Panc1 (cell line): ENCODE measurements around the gene FGF5. TPM values are rescaled to one million over a fixed set of nuclear protein-coding genes. Genes with fewer than 3 reads are reported as not detected.
A peak's percentile ranks its signal among the peaks of the same experiment; 100 is the strongest.

Experiments used
- ATAC-seq: fragments of 200-7000 bp; cut with Tn5 transposase; 2 replicates; pipeline ENCODE4 v1.9.1; 2020; ENCODE audit warnings: mild to moderate bottlenecking, moderate library complexity
- BruUV-seq: library from RNA; stranded (reverse); fragments of 400-500 nt; replicated peaks from 2 replicates; lab custom pipeline; 2021; lab: Mats Ljungman, UMichigan
- CTCF ChIA-PET: fragments of 300-600 bp; sonication (Branson Sonifier 250); formaldehyde crosslinking; loops from one replicate; lab custom pipeline; 2022; ENCODE audit warnings: antibody characterized with exemption; lab: Charles Lee
- POLR2A ChIA-PET: fragments of 300-600 bp; sonication (Branson Sonifier 250); formaldehyde crosslinking; loops from one replicate; lab custom pipeline; 2022; ENCODE audit warnings: antibody characterized with exemption; lab: Charles Lee
- DNase-seq: peaks from one replicate; pipeline ENCODE4 v3.0.0-alpha.2; 2010; ENCODE audit warnings: low read depth, low spot score
- H3K27ac ChIP-seq: 2 replicates; pipeline ENCODE4 v1.5.1; 2011; ENCODE audit warnings: mild to moderate bottlenecking, low read length, inconsistent platforms
- H3K27me3 ChIP-seq: fragments of 200-500 bp; sonication (Bioruptor generic); 2 replicates; pipeline ENCODE4 v1.6.0; 2014; ENCODE audit warnings: low read length, inconsistent platforms; ENCODE audit not compliant: control insufficient read depth, insufficient read depth
- H3K36me3 ChIP-seq: fragments of 200-500 bp; sonication (Bioruptor generic); 2 replicates; pipeline ENCODE4 v1.5.1; 2014; ENCODE audit warnings: inconsistent platforms, mild to moderate bottlenecking, low read length, moderate library complexity; ENCODE audit not compliant: control insufficient read depth, insufficient read depth
- H3K4me1 ChIP-seq: 2 replicates; pipeline ENCODE4 v1.5.1; 2011; ENCODE audit warnings: inconsistent platforms, mild to moderate bottlenecking, low read length, moderate library complexity; ENCODE audit not compliant: control insufficient read depth, insufficient read depth
- H3K4me3 ChIP-seq, 2 experiments: 2 replicates each; pipeline ENCODE4 v1.5.1; 2011 to 2012; ENCODE audit warnings: low read depth in 2 of 2, low read length in 2 of 2, mild to moderate bottlenecking in 2 of 2, inconsistent platforms in 1 of 2, moderate library complexity in 1 of 2
- H3K9me3 ChIP-seq: fragments of 200-500 bp; sonication (Bioruptor generic); 2 replicates; pipeline ENCODE4 v1.5.1; 2014; ENCODE audit warnings: low read depth, mild to moderate bottlenecking, inconsistent platforms, low read length, moderate library complexity; ENCODE audit not compliant: control insufficient read depth, insufficient read depth
- CTCF ChIP-seq: fragments of 450-650 bp; IDR thresholded peaks from 2 replicates; pipeline ENCODE4 v1.5.1; 2017; ENCODE audit warnings: mild to moderate bottlenecking
- POLR2AphosphoS5 ChIP-seq: IDR thresholded peaks from 2 replicates; pipeline ENCODE4 v1.6.1; 2012; ENCODE audit warnings: mild to moderate bottlenecking, low read depth, low read length, moderate library complexity
- REST ChIP-seq, 2 experiments: IDR thresholded peaks; 2 replicates each; pipeline ENCODE4 v1.6.1; 2011 to 2012; ENCODE audit warnings: low read depth in 2 of 2, control low read depth in 1 of 2, low read length in 1 of 2, mild to moderate bottlenecking in 1 of 2, moderate library complexity in 1 of 2; ENCODE audit not compliant: insufficient read depth in 1 of 2
- SIN3A ChIP-seq: IDR thresholded peaks from 2 replicates; pipeline ENCODE4 v1.6.1; 2012; ENCODE audit warnings: low read depth, mild to moderate bottlenecking, low read length, moderate library complexity, borderline replicate concordance; ENCODE audit not compliant: insufficient read depth
- TCF7L2 ChIP-seq: IDR thresholded peaks from 2 replicates; pipeline ENCODE4 v1.6.1; 2011; ENCODE audit warnings: mild to moderate bottlenecking, low read depth, low read length, inconsistent platforms
- in situ Hi-C: cut with HindIII; loops from 2 replicates; pipeline ENCODE4 v1.10.0; 2016; ENCODE audit warnings: low sequenced_read_pairs, low pct_unique_long_range_greater_than_20kb
- intact Hi-C: fragments of 100-400 bp; cut with micrococcal nuclease; formaldehyde crosslinking; loops from one replicate; pipeline ENCODE4 v1.10.0; 2022; ENCODE audit not compliant: unreplicated experiment
- total RNA-seq: library from RNA; stranded (reverse); gene quantifications from one replicate; pipeline ENCODE4 v1.2.1, GENCODE V29; 2021; ENCODE audit not compliant: unreplicated experiment

The FGF5 gene
- total RNA-seq, 1 experiment from 2014 or later = 1.3 TPM

- ATAC-seq = peak; percentile 69; the same call in 1 of the 2 replicates
- CTCF ChIA-PET = no interaction called here
Observed at GRCh38 chr4:80235451-80235850, 31.0 kb upstream of the FGF5 start.

GRCh38 chr4:80237992-80238391 lies 28.5 kb upstream of the FGF5 start:
- Histone ChIP-seq H3K36me3 (no peaks in the 10 kb centered on the region), H3K27me3 (no peaks in the 10 kb centered on the region), H3K4me1 (no peaks in the 10 kb centered on the region), H3K9me3 (no peaks in the 10 kb centered on the region), H3K27ac (no peak overlapping the region), H3K4me3 (no peak overlapping the region)
- in situ Hi-C loops (no loop called here), intact Hi-C loops (no loop called here)
- CTCF ChIA-PET = no interaction called here
- BruUV-seq = no TSS peak
- TF ChIP-seq SIN3A (no peak), TCF7L2 (no peak), POLR2AphosphoS5 (no peak), REST (IDR thresholded peaks at IDR 0.05; ENCODE audit: insufficient read depth in 1 of 2, low read depth in 2 of 2, low read length in 1 of 2) (no peak)
- POLR2A ChIA-PET = no interaction called here
- ATAC-seq = no peak
- no peak for DNase-seq

More at GRCh38 chr4:80235451-80235850, 31.0 kb upstream of the FGF5 start:
- TF ChIP-seq REST (IDR thresholded peaks at IDR 0.05; ENCODE audit: insufficient read depth in 1 of 2, low read depth in 2 of 2, low read length in 1 of 2) (no peak), TCF7L2 (no peak), POLR2AphosphoS5 (no peak), CTCF (no peak), SIN3A (no peak)
- intact Hi-C loops (no loop called here), in situ Hi-C loops (no loop called here)
- H3K4me3 ChIP-seq = no peak overlapping the region
- H3K4me1 ChIP-seq = no peaks in the 10 kb centered on the region
- BruUV-seq = no TSS peak
- H3K27me3 ChIP-seq = no peaks in the 10 kb centered on the region
- H3K27ac ChIP-seq = no peak overlapping the region
- POLR2A ChIA-PET = no interaction called here
- peak; percentile 36 for DNase-seq
- no peaks in the 10 kb centered on the region for H3K36me3 ChIP-seq
- H3K9me3 ChIP-seq = no peaks in the 10 kb centered on the region
